Loucy (cell line): Measurements from ENCODE around the gene SLC39A10.

Source experiments
- H2AFZ ChIP-seq: fragments of 200-600 bp; sonication (generic); 2 replicates; pipeline ENCODE4 v1.6.0; 2016; ENCODE audit warnings: antibody characterized with exemption, mild to moderate bottlenecking, low read length, moderate library complexity
- H3F3A ChIP-seq: fragments of 200-600 bp; 2 replicates; pipeline ENCODE4 v1.6.0; 2016; ENCODE audit warnings: antibody characterized with exemption, low read depth, mild to moderate bottlenecking
- H3K27me3 ChIP-seq: fragments of 200-600 bp; sonication (generic); 2 replicates; pipeline ENCODE4 v1.6.1; 2014; ENCODE audit warnings: low read length, mild to moderate bottlenecking; ENCODE audit not compliant: insufficient read depth, poor library complexity, severe bottlenecking
- H3K36me3 ChIP-seq: fragments of 200-600 bp; sonication (generic); 2 replicates; pipeline ENCODE4 v1.6.1; 2016; ENCODE audit warnings: low read length; ENCODE audit not compliant: insufficient read depth
- H3K4me1 ChIP-seq: fragments of 200-600 bp; sonication (generic); 2 replicates; pipeline ENCODE4 v1.5.1; 2014; ENCODE audit warnings: low read length, mild to moderate bottlenecking; ENCODE audit not compliant: insufficient read depth, poor library complexity, severe bottlenecking
- H3K4me2 ChIP-seq: fragments of 200-600 bp; sonication (generic); 2 replicates; pipeline ENCODE4 v1.6.0; 2014; ENCODE audit warnings: antibody characterized with exemption, low read length, low read depth, mild to moderate bottlenecking; ENCODE audit not compliant: poor library complexity, severe bottlenecking
- H3K4me3 ChIP-seq: fragments of 200-600 bp; sonication (generic); 2 replicates; pipeline ENCODE4 v1.5.1; 2014; ENCODE audit warnings: low read length, mild to moderate bottlenecking, mixed read lengths; ENCODE audit not compliant: poor library complexity, severe bottlenecking
- H3K79me2 ChIP-seq: fragments of 200-600 bp; sonication (generic); 2 replicates; pipeline ENCODE4 v1.6.1; 2014; ENCODE audit warnings: low read length; ENCODE audit not compliant: insufficient read depth
- H3K9ac ChIP-seq: fragments of 200-600 bp; sonication (generic); 2 replicates; pipeline ENCODE4 v1.6.0; 2014; ENCODE audit warnings: mild to moderate bottlenecking, low read depth, low read length, moderate library complexity; ENCODE audit not compliant: poor library complexity, severe bottlenecking
- H3K9me2 ChIP-seq: fragments of 200-600 bp; sonication (generic); replicated peaks from 2 replicates; pipeline ENCODE4 v1.6.1; 2016; ENCODE audit warnings: low read depth, low read length, mixed read lengths
- H3K9me3 ChIP-seq: fragments of 200-600 bp; sonication (generic); 2 replicates; pipeline ENCODE4 v1.6.1; 2014; ENCODE audit warnings: mild to moderate bottlenecking, antibody characterized with exemption, low read length, low read depth; ENCODE audit not compliant: insufficient read depth
- H4K20me1 ChIP-seq: fragments of 200-600 bp; sonication (generic); 2 replicates; pipeline ENCODE4 v1.6.0; 2014; ENCODE audit warnings: antibody characterized with exemption, low read length, mild to moderate bottlenecking; ENCODE audit not compliant: insufficient read depth, poor library complexity, severe bottlenecking
- EZH2phosphoT487 ChIP-seq: fragments of 200-600 bp; IDR thresholded peaks from 2 replicates; pipeline ENCODE4 v1.6.1; 2018; ENCODE audit warnings: antibody characterized with exemption, mild to moderate bottlenecking, moderate library complexity, borderline replicate concordance
- TF ChIP-seq, protein P1 (sequence below): fragments of 200-600 bp; sonication (generic); conservative IDR thresholded peaks from 2 replicates; pipeline ENCODE4 v1.5.1; 2014; ENCODE audit warnings: mild to moderate bottlenecking, antibody characterized with exemption, low read length

Gene SLC39A10

DNA sequence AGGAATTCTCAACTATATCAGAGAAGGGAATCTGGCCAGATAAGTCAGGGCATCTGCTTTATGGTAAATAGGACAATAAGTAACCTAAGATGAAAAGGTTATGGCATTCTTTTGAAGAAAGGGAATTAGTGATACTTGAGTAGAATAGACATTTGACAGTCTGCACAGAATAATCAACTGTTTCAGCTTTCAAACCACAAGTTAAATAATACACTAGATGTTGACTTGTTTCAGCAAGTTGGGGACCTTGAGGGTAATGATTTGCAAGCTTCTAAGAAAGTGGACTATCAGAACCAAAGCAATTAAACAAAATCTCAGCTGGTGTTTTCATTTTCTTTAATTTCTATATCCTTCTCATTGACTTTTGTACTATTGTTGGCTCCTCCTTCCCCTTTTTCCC, 54.5 kb downstream of the SLC39A10 start:
- no peak for TF ChIP-seq EZH2phosphoT487
- TF ChIP-seq, protein P1, sequence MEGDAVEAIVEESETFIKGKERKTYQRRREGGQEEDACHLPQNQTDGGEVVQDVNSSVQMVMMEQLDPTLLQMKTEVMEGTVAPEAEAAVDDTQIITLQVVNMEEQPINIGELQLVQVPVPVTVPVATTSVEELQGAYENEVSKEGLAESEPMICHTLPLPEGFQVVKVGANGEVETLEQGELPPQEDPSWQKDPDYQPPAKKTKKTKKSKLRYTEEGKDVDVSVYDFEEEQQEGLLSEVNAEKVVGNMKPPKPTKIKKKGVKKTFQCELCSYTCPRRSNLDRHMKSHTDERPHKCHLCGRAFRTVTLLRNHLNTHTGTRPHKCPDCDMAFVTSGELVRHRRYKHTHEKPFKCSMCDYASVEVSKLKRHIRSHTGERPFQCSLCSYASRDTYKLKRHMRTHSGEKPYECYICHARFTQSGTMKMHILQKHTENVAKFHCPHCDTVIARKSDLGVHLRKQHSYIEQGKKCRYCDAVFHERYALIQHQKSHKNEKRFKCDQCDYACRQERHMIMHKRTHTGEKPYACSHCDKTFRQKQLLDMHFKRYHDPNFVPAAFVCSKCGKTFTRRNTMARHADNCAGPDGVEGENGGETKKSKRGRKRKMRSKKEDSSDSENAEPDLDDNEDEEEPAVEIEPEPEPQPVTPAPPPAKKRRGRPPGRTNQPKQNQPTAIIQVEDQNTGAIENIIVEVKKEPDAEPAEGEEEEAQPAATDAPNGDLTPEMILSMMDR, result no peak
- no peaks in the 10 kb centered on the region for H3K9me2 ChIP-seq
- H3K4me2 ChIP-seq, result no peak overlapping the region
- H3K36me3 ChIP-seq, result peaks cover 49% of the 10 kb centered on the region
- H3K27me3 ChIP-seq, result no peaks in the 10 kb centered on the region
- H3K9ac ChIP-seq, result no peak overlapping the region
- no peaks in the 10 kb centered on the region for H3K4me1 ChIP-seq
- H2AFZ ChIP-seq, result no peak overlapping the region
- no peak overlapping the region for H3K4me3 ChIP-seq
- H4K20me1 ChIP-seq, result no peaks in the 10 kb centered on the region
- H3F3A ChIP-seq, result no peaks in the 10 kb centered on the region
- H3K79me2 ChIP-seq, result no peaks in the 10 kb centered on the region
- H3K9me3 ChIP-seq, result no peaks in the 10 kb centered on the region

DNA sequence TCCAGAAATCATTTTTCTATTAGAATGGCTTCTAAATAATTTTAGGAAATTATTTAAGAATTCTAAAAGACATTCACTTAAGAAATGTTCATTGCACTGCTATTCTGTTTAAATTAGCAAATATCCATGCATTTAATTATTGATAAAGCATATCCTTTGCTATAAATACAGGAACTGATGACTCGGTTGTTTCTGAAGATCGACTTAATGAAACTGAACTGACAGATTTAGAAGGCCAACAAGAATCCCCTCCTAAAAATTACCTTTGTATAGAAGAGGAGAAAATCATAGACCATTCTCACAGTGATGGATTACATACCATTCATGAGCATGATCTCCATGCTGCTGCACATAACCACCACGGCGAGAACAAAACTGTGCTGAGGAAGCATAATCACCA, 59.4 kb downstream of the SLC39A10 start:
- H3K4me2 ChIP-seq, result no peak overlapping the region
- H2AFZ ChIP-seq, result no peak overlapping the region
- H3K9me3 ChIP-seq, result no peaks in the 10 kb centered on the region
- H3F3A ChIP-seq, result no peaks in the 10 kb centered on the region
- peaks cover 3% of the 10 kb centered on the region for H3K4me1 ChIP-seq
- no peaks in the 10 kb centered on the region for H3K27me3 ChIP-seq
- H3K79me2 ChIP-seq, result no peaks in the 10 kb centered on the region
- no peak overlapping the region for H3K9ac ChIP-seq
- no peaks in the 10 kb centered on the region for H4K20me1 ChIP-seq
- peaks cover 59% of the 10 kb centered on the region; the same call in 1 of the 2 replicates for H3K36me3 ChIP-seq
- H3K9me2 ChIP-seq, result no peaks in the 10 kb centered on the region
- no peak for TF ChIP-seq EZH2phosphoT487
- TF ChIP-seq, protein P1, result no peak
- H3K4me3 ChIP-seq, result no peak overlapping the region

DNA sequence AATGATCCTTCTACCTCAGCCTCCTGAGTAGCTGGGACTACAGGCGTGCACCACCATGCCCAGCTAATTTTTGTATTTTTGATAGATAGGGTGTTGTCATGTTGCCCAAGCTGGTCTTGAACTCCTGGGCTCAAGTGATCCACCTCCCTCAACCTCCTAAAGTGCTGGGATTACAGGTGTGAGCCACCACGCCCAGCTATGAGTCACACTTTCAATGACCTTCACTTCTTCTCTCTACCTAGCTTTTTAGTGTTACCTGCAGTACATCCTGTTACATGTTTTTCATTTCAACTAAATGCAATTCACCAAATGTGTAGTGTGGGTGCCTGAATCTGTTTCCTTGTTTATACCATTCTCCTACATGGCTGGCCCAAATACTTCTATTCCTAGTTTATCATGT, 64.0 kb downstream of the SLC39A10 start:
- Histone ChIP-seq H2AFZ (no peak overlapping the region), H4K20me1 (no peaks in the 10 kb centered on the region), H3K36me3 (peaks cover 55% of the 10 kb centered on the region; the same call in 1 of the 2 replicates), H3K9ac (no peak overlapping the region), H3K79me2 (no peaks in the 10 kb centered on the region), H3K4me2 (no peak overlapping the region), H3K27me3 (no peaks in the 10 kb centered on the region), H3K4me3 (no peak overlapping the region), H3K4me1 (peaks cover 3% of the 10 kb centered on the region), H3K9me2 (no peaks in the 10 kb centered on the region), H3F3A (no peaks in the 10 kb centered on the region), H3K9me3 (no peaks in the 10 kb centered on the region)
- TF ChIP-seq EZH2phosphoT487, result no peak
- TF ChIP-seq, protein P1, result no peak
